SK-N-SH (cell line): ENCODE results near the gene CCR6.

Experiments used
- CTCF ChIP-seq: fragments of 200-600 bp; sonication (generic); IDR thresholded peaks from 2 replicates; pipeline ENCODE4 v1.6.1; 2017; ENCODE audit warnings: antibody characterized with exemption, mild to moderate bottlenecking, moderate library complexity
- EP300 ChIP-seq, 2 experiments: IDR thresholded peaks; 2 replicates each; pipeline versions ENCODE4 v1.4.0 to v1.6.1; 2012; ENCODE audit warnings: borderline replicate concordance in 1 of 2, low read depth in 1 of 2, low read length in 1 of 2
- EZH2phosphoT487 ChIP-seq: fragments of 200-600 bp; sonication (generic); IDR thresholded peaks from 2 replicates; pipeline ENCODE4 v1.6.1; 2017; ENCODE audit warnings: low read depth, mixed run types, mild to moderate bottlenecking, antibody characterized with exemption, moderate library complexity, borderline replicate concordance
- FOXJ3 ChIP-seq: sonication (generic); formaldehyde crosslinking; IDR thresholded peaks from 2 replicates; pipeline ENCODE4 v1.5.1; 2020; ENCODE audit warnings: mild to moderate bottlenecking, missing genetic modification reagents
- GABPA ChIP-seq: IDR thresholded peaks from 2 replicates; pipeline ENCODE4 v1.4.0; 2012; ENCODE audit warnings: low read depth, mild to moderate bottlenecking
- MEF2A ChIP-seq: IDR thresholded peaks from 2 replicates; pipeline ENCODE4 v1.4.0; 2012; ENCODE audit warnings: low read depth, borderline replicate concordance
- RAD21 ChIP-seq: IDR thresholded peaks from 2 replicates; pipeline ENCODE4 v1.6.1; 2012; ENCODE audit warnings: mild to moderate bottlenecking, low read length
- REST ChIP-seq: IDR thresholded peaks from 2 replicates; pipeline ENCODE4 v1.6.1; 2012; ENCODE audit warnings: mild to moderate bottlenecking, low read depth, low read length, moderate library complexity
- RFX5 ChIP-seq: IDR thresholded peaks from 2 replicates; pipeline ENCODE4 v1.6.1; 2012; ENCODE audit warnings: mild to moderate bottlenecking, improper control_type of control experiment, low read length
- TCF12 ChIP-seq: IDR thresholded peaks from 2 replicates; pipeline ENCODE4 v1.4.0; 2012
- TEAD4 ChIP-seq: IDR thresholded peaks from 2 replicates; pipeline ENCODE4 v1.4.0; 2012; ENCODE audit warnings: mild to moderate bottlenecking, borderline replicate concordance; ENCODE audit not compliant: insufficient read depth
- USF2 ChIP-seq: fragments of 150-350 bp; IDR thresholded peaks from 2 replicates; pipeline ENCODE4 v1.6.1; 2017; ENCODE audit warnings: antibody characterized with exemption, low read length, low read depth, borderline replicate concordance

- no peak for TF ChIP-seq REST
- no peak for TF ChIP-seq USF2
- TF ChIP-seq MEF2A = no peak
- TF ChIP-seq TCF12 = no peak
- no peak for TF ChIP-seq EP300 (IDR thresholded peaks at IDR 0.05; ENCODE audit: borderline replicate concordance in 1 of 2, low read depth in 1 of 2, low read length in 1 of 2)
- no peak for TF ChIP-seq CTCF
- no peak for TF ChIP-seq FOXJ3 (CRISPR knock-in tag)
- no peak for TF ChIP-seq TEAD4
- no peak for TF ChIP-seq EZH2phosphoT487
- no peak for TF ChIP-seq RAD21
- TF ChIP-seq RFX5 = no peak
- TF ChIP-seq GABPA = no peak
These were observed 45.5 kb upstream of the CCR6 start for GRCh38 chr6:167077241-167077932.
